HepG2 (cell line): Measurements from ENCODE around the gene ACAT2. TPM values are rescaled to one million over a fixed set of nuclear protein-coding genes. Genes with fewer than 3 reads are reported as not detected.
A peak's percentile ranks its signal among the peaks of the same experiment; 100 is the strongest.

Experiments
- ATAC-seq: fragments of 200-7000 bp; cut with Tn5 transposase; 3 replicates; pipeline ENCODE4 v1.9.1; 2020; ENCODE audit warnings: mild to moderate bottlenecking, moderate library complexity
- BruUV-seq: library from RNA; stranded (reverse); fragments of 400-500 nt; replicated peaks from 2 replicates; lab custom pipeline; 2021; lab: Mats Ljungman, UMichigan
- CTCF ChIA-PET: fragments of 300-600 bp; formaldehyde crosslinking; extraction: SDS; loops from one replicate; lab custom pipeline; 2021; ENCODE audit warnings: low total read pairs, inconsistent platforms, low intra/inter-chr PET ratio; lab: Yijun Ruan, JAX
- POLR2A ChIA-PET: fragments of 350-600 bp; sonication (Branson Sonifier 250); formaldehyde crosslinking; loops from one replicate; lab custom pipeline; 2020; ENCODE audit warnings: antibody characterized with exemption, inconsistent platforms; lab: Yijun Ruan, JAX
- DNase-seq: peaks from one replicate; pipeline ENCODE4 v3.0.0-alpha.2; 2015; ENCODE audit warnings: low spot score
- FAIRE-seq: peaks from 3 replicates; lab custom pipeline; 2011; peaks lifted over from hg19 to GRCh38; lab: Jason Lieb, UNC
- H2AFZ ChIP-seq: one replicate; pipeline ENCODE4 v1.6.1; 2011; ENCODE audit warnings: low read length, inconsistent platforms
- H3K27ac ChIP-seq: fragments of 300-600 bp; 3 replicates; pipeline ENCODE4 v1.8.0; 2011; ENCODE audit warnings: mixed run types, mild to moderate bottlenecking, mixed read lengths, low read length, inconsistent platforms; ENCODE audit not compliant: insufficient read depth; ENCODE audit errors: extremely low read length
- H3K27me3 ChIP-seq, 2 experiments: fragments of 200-600 bp in 1 of 2; 2 replicates in 1 of 2; 3 replicates in 1 of 2; pipeline versions ENCODE4 v1.6.0 to v1.8.0; 2011; ENCODE audit warnings: low read length in 2 of 2, mild to moderate bottlenecking in 2 of 2, moderate library complexity in 2 of 2, inconsistent platforms in 1 of 2; ENCODE audit not compliant: insufficient read depth in 2 of 2, control insufficient read depth in 1 of 2
- H3K36me3 ChIP-seq, 2 experiments: fragments of 200-600 bp in 1 of 2; replicated peaks in 1 of 2; 2 replicates in 1 of 2; 3 replicates in 1 of 2; pipeline versions ENCODE4 v1.5.1 to v1.8.0; 2011; ENCODE audit warnings: low read length in 2 of 2, inconsistent platforms in 1 of 2; ENCODE audit not compliant: insufficient read depth in 2 of 2, control insufficient read depth in 1 of 2
- H3K4me1 ChIP-seq: 2 replicates; pipeline ENCODE4 v1.5.1; 2012; ENCODE audit warnings: low read length, inconsistent platforms; ENCODE audit not compliant: insufficient read depth
- H3K4me2 ChIP-seq: 2 replicates; pipeline ENCODE4 v1.6.0; 2011; ENCODE audit warnings: low read depth, low read length, inconsistent platforms
- H3K4me3 ChIP-seq, 3 experiments: fragments of 200-600 bp in 1 of 3; sonication (generic), shearing (Covaris generic) in 1 of 3; replicated peaks in 1 of 3; 2 replicates each; pipeline ENCODE4 v1.5.1; 2011 to 2016; ENCODE audit warnings: low read length in 3 of 3, inconsistent platforms in 2 of 3, low read depth in 2 of 3, mild to moderate bottlenecking in 2 of 3, control low read depth in 1 of 3, mixed read lengths in 1 of 3; ENCODE audit not compliant: insufficient read depth in 1 of 3
- H3K79me2 ChIP-seq: one replicate; pipeline ENCODE4 v1.6.1; 2011; ENCODE audit warnings: low read length, inconsistent platforms; ENCODE audit not compliant: insufficient read depth
- H3K9ac ChIP-seq: 2 replicates; pipeline ENCODE4 v1.6.0; 2011; ENCODE audit warnings: mild to moderate bottlenecking, low read depth, low read length, inconsistent platforms; ENCODE audit not compliant: insufficient read depth
- H3K9me3 ChIP-seq: 2 replicates; pipeline ENCODE4 v1.5.1; 2012; ENCODE audit warnings: mild to moderate bottlenecking, low read length
- H4K20me1 ChIP-seq: 2 replicates; pipeline ENCODE4 v1.6.0; 2011; ENCODE audit warnings: inconsistent platforms, mild to moderate bottlenecking, low read length, moderate library complexity; ENCODE audit not compliant: insufficient read depth
- AKNA ChIP-seq: sonication (generic); formaldehyde crosslinking; IDR thresholded peaks from 2 replicates; pipeline ENCODE4 v1.4.0; 2020; ENCODE audit warnings: missing genetic modification reagents, borderline replicate concordance
- FOXM1 ChIP-seq: sonication (generic); formaldehyde crosslinking; IDR thresholded peaks from 2 replicates; pipeline ENCODE4 v1.5.0; 2020; ENCODE audit warnings: missing genetic modification reagents
- ZBTB40 ChIP-seq, 2 experiments: fragments of 450-650 bp in 1 of 2; sonication (generic) in 1 of 2; formaldehyde crosslinking in 1 of 2; IDR thresholded peaks; 2 replicates each; pipeline versions ENCODE4 v1.6.1 to v1.8.0; 2016 to 2022; ENCODE audit warnings: antibody characterized with exemption in 1 of 2, mild to moderate bottlenecking in 1 of 2, missing genetic modification reagents in 1 of 2
- ZMYM3 ChIP-seq: sonication (generic); formaldehyde crosslinking; IDR thresholded peaks from 2 replicates; pipeline ENCODE4 v1.5.1; 2020; ENCODE audit warnings: mild to moderate bottlenecking, missing genetic modification reagents
- ZNF205 ChIP-seq: IDR thresholded peaks from 2 replicates; pipeline ENCODE4 v1.6.1; 2018; ENCODE audit warnings: missing biosample characterization, missing genetic modification reagents
- ZNF768 ChIP-seq: sonication (generic); formaldehyde crosslinking; IDR thresholded peaks from 2 replicates; pipeline ENCODE4 v1.4.0; 2020; ENCODE audit warnings: missing genetic modification reagents
- whole genome bisulfite sequencing: methylation state at CpG from one replicate; pipeline ENCODE4 v1.1.6; 2017; ENCODE audit warnings: low lambda C conversion rate; 5-methylcytosine and 5-hydroxymethylcytosine counted together
- in situ Hi-C: cut with HindIII; loops from 2 replicates; pipeline ENCODE4 v1.10.0; 2017; ENCODE audit warnings: low pct_unique_long_range_greater_than_20kb; ENCODE audit not compliant: extremely low pct_ligation_motif_present
- intact Hi-C: fragments of 100-400 bp; cut with micrococcal nuclease; formaldehyde crosslinking; loops from one replicate; pipeline ENCODE4 v1.10.0; 2022; ENCODE audit not compliant: unreplicated experiment
- polyA plus RNA-seq, 8 experiments: library from polyadenylated mRNA; depleted of rRNA in 3 of 8; stranded (reverse) in 7 of 8; unstranded in 1 of 8; fragments of >200 nt; fragmentation: Illumina TruSeq in 4 of 8; extraction: Trizol in 4 of 8; gene quantifications; 2 replicates each; pipeline versions ENCODE4 v1.2.1 to v1.2.3, GENCODE V29; 2011 to 2016; ENCODE audit warnings: low read depth in 4 of 8, missing spikeins in 1 of 8, mixed read lengths in 1 of 8; ENCODE audit not compliant: insufficient read depth in 1 of 8
- total RNA-seq, 5 experiments: library from RNA; depleted of rRNA; stranded (reverse); fragments of >200 nt; fragmentation: Illumina TruSeq; extraction: Trizol; gene quantifications; 2 replicates each; pipeline ENCODE4 v1.2.3, GENCODE V29; 2016; ENCODE audit warnings: low read depth in 1 of 5

Gene ACAT2
- total and polyA plus RNA-seq, 2 of the 13 experiments (the other 11 are each of a cell fraction or from before 2014, with no cell fraction given), result 121 to 534 TPM

- no peak for TF ChIP-seq ZBTB40 (IDR thresholded peaks at IDR 0.05)
- 0 out of 2 replicates have a peak, but pooled peaks have one; percentile 36 for TF ChIP-seq ZBTB40 (CRISPR knock-in tag; IDR thresholded peaks at IDR 0.05)
These were observed 59.3 kb downstream of the ACAT2 start (continued) for GRCh38 chr6:159821122-159821521.

- intact Hi-C loops (no loop called here), in situ Hi-C loops (no loop called here)
- Histone ChIP-seq H2AFZ (no peak overlapping the region), H3K27ac (no peak overlapping the region), H3K4me2 (0 out of 2 replicates have a peak overlapping the region, but pooled peaks have one; percentile 53), H3K4me1 (peaks cover 26% of the 10 kb centered on the region), H3K36me3 (no peaks in the 10 kb centered on the region), H3K27me3 (peaks cover 16 to 75% of the 10 kb centered on the region in 2 experiments), H4K20me1 (no peaks in the 10 kb centered on the region), H3K9ac (no peak overlapping the region)
- peak; percentile 9 for ATAC-seq
- WGBS, result 76% methylated on average over 7 of the region's 10 CpGs
- BruUV-seq, result no TSS peak
- no peak for FAIRE-seq
- CTCF ChIA-PET, result no interaction called here
- peak; percentile 34; the same call in 1 of the 2 replicates for TF ChIP-seq ZNF768 (CRISPR knock-in tag)
- peak; percentile 23; the same call in 1 of the 2 replicates for TF ChIP-seq FOXM1 (CRISPR knock-in tag)
- TF ChIP-seq ZMYM3 (CRISPR knock-in tag), result no peak
- TF ChIP-seq AKNA (CRISPR knock-in tag), result no peak
- TF ChIP-seq ZNF205, result no peak
- TF ChIP-seq, all 625 proteins: peak for 2
- 0 out of 6 replicates have a peak overlapping the region, but pooled peaks of 1 of the 3 experiments have one; percentile 35 for H3K4me3 ChIP-seq
- no peaks in the 10 kb centered on the region for H3K79me2 ChIP-seq
- no peak for DNase-seq
- POLR2A ChIA-PET, result interaction anchor here (2.4 kb wide), 1 partner anchor 31 kb away, joined by 14 read pairs; the partner anchor contains the start of genes MRPL18 and TCP1
- no peaks in the 10 kb centered on the region for H3K9me3 ChIP-seq
These were observed 59.9 kb downstream of the ACAT2 start for GRCh38 chr6:159821726-159822125.
